AG09319 (cell line): ENCODE data around the gene SPOCK3.
"Not testable (repeated sequence)": the region's sequence is repeated elsewhere in the genome, so short reads cannot be mapped to it uniquely, and the experiment has no call there.

ENCODE experiments used
- DNase-seq: peaks from one replicate; pipeline ENCODE4 v3.0.0-alpha.2; 2010; ENCODE audit warnings: low read depth; ENCODE audit errors: extremely low read depth
- TF ChIP-seq, protein P1 (sequence below): IDR thresholded peaks from 2 replicates; pipeline ENCODE4 v1.5.1; 2011; ENCODE audit warnings: low read depth, mild to moderate bottlenecking, inconsistent platforms, low read length, moderate library complexity

SPOCK3 gene

DNA sequence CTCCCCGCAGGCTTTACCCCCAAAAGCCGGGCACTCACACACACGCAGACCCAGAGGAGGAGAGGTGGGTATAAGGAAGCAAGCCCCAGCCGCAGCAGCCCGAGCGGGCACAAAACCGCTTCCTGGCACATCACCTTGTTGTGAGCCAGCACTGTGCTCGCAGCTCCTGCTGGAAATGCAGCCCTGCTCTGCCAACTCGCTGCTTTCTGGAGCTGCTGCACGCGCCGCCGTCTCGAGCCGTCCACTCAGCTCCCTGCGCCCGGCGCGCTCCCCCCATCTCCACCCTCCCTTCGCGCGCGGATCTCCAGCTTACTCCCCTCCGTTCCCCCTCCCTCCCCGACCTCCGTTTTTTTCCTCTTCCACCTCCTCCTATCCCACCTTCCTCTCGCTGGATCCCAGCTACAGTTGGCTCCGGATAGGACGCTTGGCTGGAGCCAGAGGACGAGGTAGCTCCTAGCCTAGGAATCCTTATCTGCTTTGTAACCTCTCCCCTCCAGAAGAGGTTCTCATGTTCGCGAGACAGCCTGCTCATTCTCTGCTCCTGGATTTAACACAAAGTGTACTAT lies at the start of gene SPOCK3:
Gene SPOCK3 (minus strand): TSS at position 179 of the 566 bp plus-strand sequence.
- no peak for DNase-seq
- TF ChIP-seq, protein P1, sequence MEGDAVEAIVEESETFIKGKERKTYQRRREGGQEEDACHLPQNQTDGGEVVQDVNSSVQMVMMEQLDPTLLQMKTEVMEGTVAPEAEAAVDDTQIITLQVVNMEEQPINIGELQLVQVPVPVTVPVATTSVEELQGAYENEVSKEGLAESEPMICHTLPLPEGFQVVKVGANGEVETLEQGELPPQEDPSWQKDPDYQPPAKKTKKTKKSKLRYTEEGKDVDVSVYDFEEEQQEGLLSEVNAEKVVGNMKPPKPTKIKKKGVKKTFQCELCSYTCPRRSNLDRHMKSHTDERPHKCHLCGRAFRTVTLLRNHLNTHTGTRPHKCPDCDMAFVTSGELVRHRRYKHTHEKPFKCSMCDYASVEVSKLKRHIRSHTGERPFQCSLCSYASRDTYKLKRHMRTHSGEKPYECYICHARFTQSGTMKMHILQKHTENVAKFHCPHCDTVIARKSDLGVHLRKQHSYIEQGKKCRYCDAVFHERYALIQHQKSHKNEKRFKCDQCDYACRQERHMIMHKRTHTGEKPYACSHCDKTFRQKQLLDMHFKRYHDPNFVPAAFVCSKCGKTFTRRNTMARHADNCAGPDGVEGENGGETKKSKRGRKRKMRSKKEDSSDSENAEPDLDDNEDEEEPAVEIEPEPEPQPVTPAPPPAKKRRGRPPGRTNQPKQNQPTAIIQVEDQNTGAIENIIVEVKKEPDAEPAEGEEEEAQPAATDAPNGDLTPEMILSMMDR = no peak

DNA sequence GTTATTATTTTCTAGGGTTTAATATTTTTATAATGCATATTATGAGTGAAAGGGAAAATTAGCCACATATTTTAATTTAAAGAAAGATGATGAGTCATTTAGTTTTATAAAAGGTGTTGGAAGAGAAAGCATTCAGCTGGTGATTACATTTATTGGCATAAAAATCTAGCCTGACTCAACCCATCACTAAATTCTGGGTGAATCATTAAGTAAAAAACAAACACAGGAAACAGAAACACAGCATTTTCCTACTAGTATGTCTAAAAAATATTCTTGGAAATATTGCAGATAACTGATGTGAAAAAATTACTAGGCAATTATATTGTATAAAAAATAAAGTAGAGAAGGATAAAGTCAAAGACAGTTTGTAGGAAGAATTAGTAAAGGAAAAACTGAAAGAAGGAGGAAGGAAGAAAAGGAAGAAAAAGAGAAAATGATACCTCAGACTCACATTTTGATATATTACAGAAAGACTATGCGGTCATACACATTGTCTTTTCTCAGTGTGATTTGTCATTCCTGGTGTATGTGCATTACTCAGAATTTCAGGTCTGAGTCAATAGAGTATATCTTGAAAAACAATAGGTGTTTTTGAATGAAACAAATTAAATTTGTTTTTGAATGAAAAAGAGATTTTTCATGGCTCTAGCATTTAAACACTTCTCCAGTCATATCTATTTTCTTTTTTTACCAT lies 48.0 kb upstream of the SPOCK3 start:
- no peak for DNase-seq
- TF ChIP-seq, protein P1 = no peak

DNA sequence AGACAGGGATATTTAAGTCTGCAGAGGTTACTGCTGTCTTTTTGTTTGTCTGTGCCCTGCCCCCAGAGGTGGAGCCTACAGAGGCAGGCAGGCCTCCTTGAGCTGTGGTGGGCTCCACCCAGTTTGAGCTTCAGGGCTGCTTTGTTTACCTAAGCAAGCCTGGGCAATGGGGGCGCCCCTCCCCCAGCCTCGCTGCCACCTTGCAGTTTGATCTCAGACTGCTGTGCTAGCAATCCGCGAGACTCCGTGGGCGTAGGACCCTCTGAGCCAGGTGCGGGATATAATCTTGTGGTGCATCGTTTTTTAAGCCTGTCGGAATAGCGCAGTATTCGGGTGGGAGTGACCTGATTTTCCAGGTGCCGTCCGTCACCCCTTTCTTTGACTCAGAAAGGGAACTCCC lies 47.3 kb upstream of the SPOCK3 start:
- not testable (repeated sequence) for DNase-seq

DNA sequence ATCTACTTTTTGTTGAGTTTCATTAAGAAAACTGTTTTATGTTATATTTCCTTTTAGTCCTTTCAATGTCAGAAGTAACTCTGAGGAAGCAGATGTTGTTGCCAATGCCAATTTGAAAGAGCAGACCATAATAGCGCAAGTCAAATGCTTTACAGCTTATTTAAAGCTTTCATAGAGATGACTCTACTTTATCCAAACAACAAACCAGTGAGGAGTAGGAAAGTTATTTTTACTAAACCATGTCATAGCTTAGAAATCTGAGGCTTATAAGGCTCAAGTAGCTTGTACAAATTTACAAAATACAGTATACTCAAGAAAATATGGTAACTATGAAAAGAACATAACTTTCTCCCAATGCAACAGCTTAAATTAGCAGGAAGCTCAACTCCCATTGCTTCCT lies 40.1 kb upstream of the SPOCK3 start:
- no peak for DNase-seq
- TF ChIP-seq, protein P1 = no peak

DNA sequence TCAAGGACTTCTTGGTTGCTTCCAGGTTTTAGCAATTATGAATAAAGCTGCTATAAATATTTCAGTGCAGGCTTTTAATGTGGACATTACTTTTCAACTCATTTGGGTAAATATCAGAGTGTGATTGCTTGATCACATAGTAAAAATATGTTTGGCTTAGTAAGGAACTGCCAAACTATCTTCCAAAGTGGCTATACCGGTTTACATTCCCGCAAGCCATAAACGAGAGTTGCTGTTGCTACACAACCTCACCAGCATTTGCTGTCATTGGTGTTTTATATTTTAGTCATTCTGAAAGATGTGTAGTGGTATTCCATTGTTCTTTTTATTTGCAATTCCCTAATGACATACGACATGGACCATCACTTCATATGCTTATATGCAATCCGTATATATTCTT lies 30.9 kb upstream of the SPOCK3 start:
- TF ChIP-seq, protein P1 = no peak
- DNase-seq = no peak

DNA sequence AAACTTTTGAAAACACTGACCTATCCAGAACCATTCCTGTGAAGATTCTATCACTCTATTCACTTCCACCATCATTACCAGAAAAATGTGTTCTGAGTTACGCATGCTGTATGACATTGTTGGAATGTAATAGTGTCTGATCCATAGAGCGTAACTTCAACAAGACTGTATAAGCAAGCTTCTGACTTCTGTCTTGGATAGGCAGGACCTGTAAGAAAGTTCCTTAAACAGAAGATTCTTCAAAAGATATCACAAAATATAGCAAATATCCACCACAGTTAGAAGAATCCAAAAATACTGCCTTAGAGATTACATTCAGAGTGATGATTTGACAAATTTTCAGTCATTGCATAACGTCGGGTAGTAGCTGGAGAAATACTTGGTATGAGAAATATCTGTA lies 14.0 kb upstream of the SPOCK3 start:
- TF ChIP-seq, protein P1 = no peak
- no peak for DNase-seq

DNA sequence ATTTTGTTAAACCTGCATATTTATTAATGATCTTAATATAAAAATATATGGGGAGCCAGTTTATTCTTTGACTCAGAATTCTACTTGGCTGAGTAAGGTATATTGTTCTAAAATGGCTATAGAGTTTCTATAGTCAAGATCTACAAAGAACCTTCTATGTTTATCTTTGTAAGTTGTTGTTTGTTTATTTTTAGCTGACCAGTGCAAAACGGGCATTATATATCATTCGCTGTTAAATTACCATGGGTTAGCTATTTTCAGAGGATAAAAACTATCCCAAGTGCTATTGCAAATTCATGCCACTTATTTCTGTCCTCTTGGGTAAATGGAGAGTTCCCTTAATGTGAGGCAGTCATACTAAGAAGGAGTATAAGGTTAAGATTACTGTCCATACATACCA lies 5.3 kb upstream of the SPOCK3 start:
- no peak for DNase-seq
- TF ChIP-seq, protein P1 = no peak

DNA sequence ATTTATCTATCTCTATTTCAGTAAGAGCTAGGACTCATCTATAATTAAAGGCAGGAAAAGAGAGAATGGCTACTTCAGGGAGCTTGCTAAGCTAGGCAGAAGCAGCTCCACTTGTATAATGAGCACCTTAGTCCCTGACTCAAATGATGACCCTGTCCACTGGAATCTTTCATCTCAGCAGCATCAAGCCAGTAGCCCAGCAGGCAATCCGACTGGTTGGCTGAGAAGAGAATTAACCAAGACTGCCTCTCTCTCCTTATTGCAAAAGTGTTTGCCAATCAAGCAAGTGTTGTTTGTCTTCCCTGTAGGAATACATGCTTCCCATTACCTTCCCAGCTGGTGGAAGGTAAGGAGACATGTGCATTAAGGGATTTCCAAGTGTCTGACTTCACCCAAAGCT lies 3.9 kb upstream of the SPOCK3 start:
- TF ChIP-seq, protein P1 = no peak
- DNase-seq = no peak
